ENCODE measurements around the gene E2F7. TPM values are rescaled to one million over a fixed set of nuclear protein-coding genes. Genes with fewer than 3 reads are reported as not detected.
A peak's percentile ranks its signal among the peaks of the same experiment; 100 is the strongest.

The E2F7 gene
- total and polyA plus RNA-seq, 2 of the 4 experiments (the other 2 are of a cell fraction) = 6.0 to 8.1 TPM

- DNase-seq (no peak), ATAC-seq (ENCODE audit: low read depth) (peak; percentile 22)
- Histone ChIP-seq H3K9ac (ENCODE audit: low read depth, low read length) (peak overlapping the region; percentile 32; the same call in 1 of the 2 replicates), H4K5ac (ENCODE audit: low read depth, low read length) (no peak overlapping the region), H4K20me1 (ENCODE audit: insufficient read depth, low read length) (no peaks in the 10 kb centered on the region), H2BK5ac (ENCODE audit: low read depth, low read length, poor library complexity, severe bottlenecking) (peak overlapping the region; percentile 16), H3K27ac (ENCODE audit: insufficient read depth, low read length) (peak overlapping the region; percentile 41; the same call in 1 of the 2 replicates), H3K4me3 (ENCODE audit: insufficient read depth, low read depth, low read length) (peak overlapping the region; percentile 67), H3K18ac (ENCODE audit: low read depth, low read length) (no peak overlapping the region), H2AFZ (replicated peaks; ENCODE audit: low read length, poor library complexity) (peak overlapping the region; percentile 95), H3K9me3 (ENCODE audit: control insufficient read depth, insufficient read depth, low read length) (no peaks in the 10 kb centered on the region), H2AK9ac (replicated peaks; ENCODE audit: low read depth, low read length, poor library complexity) (peak overlapping the region; percentile 89), H4K91ac (ENCODE audit: insufficient read depth, low read depth, low read length) (0 out of 2 replicates have a peak overlapping the region, but pooled peaks have one; percentile 32), H3K23ac (ENCODE audit: low read depth, low read length) (peak overlapping the region; percentile 65; the same call in 1 of the 2 replicates), H3K79me1 (ENCODE audit: low read depth in 1 of 2, low read length in 2 of 2) (peaks cover 33 to 34% of the 10 kb centered on the region in 2 experiments), H2BK120ac (ENCODE audit: low read depth, low read length) (peak overlapping the region; percentile 67), H3K4ac (ENCODE audit: low read depth, low read length) (peak overlapping the region; percentile 71), H2BK20ac (ENCODE audit: low read depth, low read length) (no peak overlapping the region), H3K36me3 (ENCODE audit: control insufficient read depth, insufficient read depth, low read length) (no peaks in the 10 kb centered on the region), H3K27me3 (ENCODE audit: control insufficient read depth, insufficient read depth, low read length) (no peaks in the 10 kb centered on the region), H2BK15ac (ENCODE audit: low read depth, low read length) (no peak overlapping the region), H2AK5ac (ENCODE audit: low read depth, low read length) (peak overlapping the region; percentile 35; the same call in 1 of the 2 replicates), H3K4me1 (ENCODE audit: control insufficient read depth, insufficient read depth, low read length) (peaks cover 3% of the 10 kb centered on the region; the same call in 1 of the 2 replicates), H3K9me1 (ENCODE audit: insufficient read depth, low read length) (peaks cover 9% of the 10 kb centered on the region), H3K14ac (replicated peaks; ENCODE audit: low read depth, low read length) (peak overlapping the region; percentile 40; the same call in 1 of the 2 replicates), H4K8ac (ENCODE audit: low read depth in 2 of 2, low read length in 2 of 2) (no peak overlapping the region), H3K4me2 (ENCODE audit: low read depth, low read length) (peak overlapping the region; percentile 84), H3K56ac (ENCODE audit: extremely low read depth, insufficient read depth, low read length) (peak overlapping the region; percentile 61; the same call in 1 of the 2 replicates)
- ChIA-PET CTCF (no interaction called here), POLR2A (ENCODE audit: unreplicated experiment) (no interaction called here)
- BruUV-seq (replicated peaks) = TSS peak; percentile 55
- dilution Hi-C loops (cut with HindIII; ENCODE audit: low sequenced_read_pairs, unreplicated experiment) (no loop called here), in situ Hi-C loops (cut with MboI; ENCODE audit: low sequenced_read_pairs) (loop anchor here (10.0 to 25.0 kb wide), 2 partner anchors 620 to 872 kb away; no protein-coding TSS in a partner anchor), intact Hi-C loops (cut with micrococcal nuclease) (loop anchor here (2.0 to 10.0 kb wide), 4 partner anchors 37 to 880 kb away; no protein-coding TSS in a partner anchor)
- no peak for TF ChIP-seq RAD21 (IDR thresholded peaks at IDR 0.05; ENCODE audit: low read length)
- no peak for TF ChIP-seq SMC3 (IDR thresholded peaks at IDR 0.05; ENCODE audit: low read depth, low read length)
- no peak for TF ChIP-seq RFX5 (IDR thresholded peaks at IDR 0.05; ENCODE audit: low read depth, low read length)
- TF ChIP-seq BHLHE40 (IDR thresholded peaks at IDR 0.05; ENCODE audit: low read depth, low read length) = no peak
- no peak for TF ChIP-seq MXI1 (IDR thresholded peaks at IDR 0.05; ENCODE audit: borderline replicate concordance, low read depth, low read length)
- TF ChIP-seq USF2 (IDR thresholded peaks at IDR 0.05; ENCODE audit: low read depth, low read length) = no peak
- no peak for TF ChIP-seq RCOR1 (IDR thresholded peaks at IDR 0.05; ENCODE audit: insufficient replicate concordance, low read length)
- TF ChIP-seq POLR2A (IDR thresholded peaks at IDR 0.05; ENCODE audit: low read depth, low read length) = no peak
- no peak for TF ChIP-seq MAFK (IDR thresholded peaks at IDR 0.05; ENCODE audit: low read depth, low read length)
- no peak for TF ChIP-seq FOS (IDR thresholded peaks at IDR 0.05; ENCODE audit: low read depth, low read length)
- TF ChIP-seq CEBPB (IDR thresholded peaks at IDR 0.05; ENCODE audit: low read depth, low read length) = no peak
- TF ChIP-seq CHD1 (IDR thresholded peaks at IDR 0.05; ENCODE audit: low read depth, low read length) = no peak
- 0% methylated on average over 2 of the region's 24 CpGs; no CpG with 5 or more reads in 1 of the 2 experiments for WGBS, 2 experiments (ENCODE audit: extremely low coverage in 2 of 2, insufficient read length in 1 of 2)
Observed at GRCh38 chr12:77064896-77065360, 441 bp downstream of the E2F7 start.

Data from IMR-90 (cell line).